IMR-90 (cell line): ENCODE data around the gene OPRM1. TPM values are rescaled to one million over a fixed set of nuclear protein-coding genes. Genes with fewer than 3 reads are reported as not detected.

Experiments used
- ATAC-seq: fragments of 200-7000 bp; cut with Tn5 transposase; 2 replicates; pipeline ENCODE4 v1.9.1; 2020; ENCODE audit warnings: low read depth, mild to moderate bottlenecking, moderate library complexity
- BruUV-seq: library from RNA; stranded (reverse); fragments of 400-500 nt; replicated peaks from 2 replicates; lab custom pipeline; 2021; lab: Mats Ljungman, UMichigan
- CTCF ChIA-PET: fragments of 300-600 bp; formaldehyde crosslinking; extraction: SDS; loops from one replicate; lab custom pipeline; 2021; ENCODE audit warnings: antibody characterized with exemption; lab: Yijun Ruan, JAX
- POLR2A ChIA-PET: fragments of 300-600 bp; sonication (Branson Sonifier 250); formaldehyde crosslinking; loops from one replicate; lab custom pipeline; 2022; ENCODE audit warnings: antibody characterized with exemption; ENCODE audit not compliant: unreplicated experiment; lab: Charles Lee
- DNase-seq: peaks from one replicate; pipeline ENCODE4 v3.0.0; 2013
- H2AFZ ChIP-seq: replicated peaks from 2 replicates; pipeline ENCODE3; 2013; ENCODE audit warnings: low read length, mild to moderate bottlenecking; ENCODE audit not compliant: poor library complexity
- H2AK5ac ChIP-seq: 2 replicates; pipeline ENCODE4 v1.6.1; 2013; ENCODE audit warnings: low read depth, low read length, inconsistent platforms
- H2AK9ac ChIP-seq: replicated peaks from 2 replicates; pipeline ENCODE3; 2013; ENCODE audit warnings: mild to moderate bottlenecking, low read depth, low read length, moderate library complexity; ENCODE audit not compliant: poor library complexity
- H2BK120ac ChIP-seq: 2 replicates; pipeline ENCODE4 v1.6.1; 2013; ENCODE audit warnings: low read depth, low read length, inconsistent platforms
- H2BK15ac ChIP-seq: 3 replicates; pipeline ENCODE4 v1.6.1; 2013; ENCODE audit warnings: low read depth, low read length, inconsistent platforms
- H2BK20ac ChIP-seq: 2 replicates; pipeline ENCODE4 v1.6.1; 2013; ENCODE audit warnings: low read depth, mild to moderate bottlenecking, inconsistent platforms, low read length, moderate library complexity
- H2BK5ac ChIP-seq: 2 replicates; pipeline ENCODE4 v1.6.1; 2013; ENCODE audit warnings: mild to moderate bottlenecking, low read depth, low read length, inconsistent platforms; ENCODE audit not compliant: poor library complexity, severe bottlenecking
- H3K14ac ChIP-seq: replicated peaks from 2 replicates; pipeline ENCODE4 v1.6.1; 2013; ENCODE audit warnings: low read depth, low read length, inconsistent platforms
- H3K18ac ChIP-seq: 2 replicates; pipeline ENCODE4 v1.6.1; 2013; ENCODE audit warnings: low read depth, low read length, control low read depth
- H3K23ac ChIP-seq: 2 replicates; pipeline ENCODE4 v1.6.1; 2013; ENCODE audit warnings: low read depth, low read length, inconsistent platforms
- H3K27ac ChIP-seq: 2 replicates; pipeline ENCODE4 v1.5.1; 2013; ENCODE audit warnings: mild to moderate bottlenecking, control low read depth, low read length; ENCODE audit not compliant: insufficient read depth
- H3K27me3 ChIP-seq: 2 replicates; pipeline ENCODE4 v1.6.1; 2013; ENCODE audit warnings: low read length; ENCODE audit not compliant: control insufficient read depth, insufficient read depth
- H3K36me3 ChIP-seq: 2 replicates; pipeline ENCODE4 v1.6.1; 2013; ENCODE audit warnings: low read length, mixed read lengths; ENCODE audit not compliant: control insufficient read depth, insufficient read depth
- H3K4ac ChIP-seq: 2 replicates; pipeline ENCODE4 v1.6.1; 2013; ENCODE audit warnings: low read depth, low read length, inconsistent platforms
- H3K4me1 ChIP-seq: 2 replicates; pipeline ENCODE4 v1.6.1; 2013; ENCODE audit warnings: low read length, mixed read lengths; ENCODE audit not compliant: control insufficient read depth, insufficient read depth
- H3K4me2 ChIP-seq: 2 replicates; pipeline ENCODE4 v1.6.1; 2013; ENCODE audit warnings: low read depth, mild to moderate bottlenecking, control low read depth, low read length, moderate library complexity
- H3K4me3 ChIP-seq: 2 replicates; pipeline ENCODE4 v1.5.1; 2013; ENCODE audit warnings: low read depth, mild to moderate bottlenecking, control low read depth, low read length, moderate library complexity; ENCODE audit not compliant: insufficient read depth
- H3K56ac ChIP-seq: 2 replicates; pipeline ENCODE4 v1.6.1; 2013; ENCODE audit warnings: low read length, inconsistent platforms; ENCODE audit not compliant: insufficient read depth; ENCODE audit errors: extremely low read depth
- H3K79me1 ChIP-seq, 2 experiments: 2 replicates each; pipeline ENCODE4 v1.6.1; 2013; ENCODE audit warnings: low read length in 2 of 2, inconsistent platforms in 1 of 2, low read depth in 1 of 2
- H3K9ac ChIP-seq: 2 replicates; pipeline ENCODE4 v1.6.1; 2013; ENCODE audit warnings: low read depth, low read length, control low read depth
- H3K9me1 ChIP-seq: 2 replicates; pipeline ENCODE4 v1.6.1; 2013; ENCODE audit warnings: low read length, inconsistent platforms; ENCODE audit not compliant: insufficient read depth
- H3K9me3 ChIP-seq: 2 replicates; pipeline ENCODE4 v1.6.1; 2013; ENCODE audit warnings: low read length; ENCODE audit not compliant: control insufficient read depth, insufficient read depth
- H4K20me1 ChIP-seq: 2 replicates; pipeline ENCODE4 v1.6.1; 2013; ENCODE audit warnings: low read length, inconsistent platforms; ENCODE audit not compliant: insufficient read depth
- H4K5ac ChIP-seq: 2 replicates; pipeline ENCODE4 v1.6.1; 2013; ENCODE audit warnings: mild to moderate bottlenecking, low read depth, low read length, control low read depth
- H4K8ac ChIP-seq, 2 experiments: 2 replicates each; pipeline ENCODE4 v1.6.1; 2013; ENCODE audit warnings: low read depth in 2 of 2, low read length in 2 of 2, control low read depth in 1 of 2, inconsistent platforms in 1 of 2
- H4K91ac ChIP-seq: 2 replicates; pipeline ENCODE4 v1.6.1; 2013; ENCODE audit warnings: low read depth, low read length, inconsistent platforms; ENCODE audit not compliant: insufficient read depth
- BHLHE40 ChIP-seq: fragments of 150-350 bp; IDR thresholded peaks from 2 replicates; pipeline ENCODE4 v1.6.1; 2016; ENCODE audit warnings: mild to moderate bottlenecking, low read depth, low read length
- CEBPB ChIP-seq: IDR thresholded peaks from 2 replicates; pipeline ENCODE4 v1.6.1; 2012; ENCODE audit warnings: low read depth, low read length, improper control_type of control experiment
- CHD1 ChIP-seq: IDR thresholded peaks from 2 replicates; pipeline ENCODE4 v1.6.1; 2012; ENCODE audit warnings: low read depth, low read length, improper control_type of control experiment
- FOS ChIP-seq: fragments of 150-350 bp; IDR thresholded peaks from 2 replicates; pipeline ENCODE4 v1.6.1; 2016; ENCODE audit warnings: low read depth, low read length
- MAFK ChIP-seq: IDR thresholded peaks from 2 replicates; pipeline ENCODE4 v1.6.1; 2012; ENCODE audit warnings: low read depth, low read length, improper control_type of control experiment
- MAZ ChIP-seq: IDR thresholded peaks from 2 replicates; pipeline ENCODE4 v1.6.1; 2012; ENCODE audit warnings: low read depth, mild to moderate bottlenecking, low read length, improper control_type of control experiment, moderate library complexity, borderline replicate concordance
- MXI1 ChIP-seq: IDR thresholded peaks from 2 replicates; pipeline ENCODE4 v1.6.1; 2012; ENCODE audit warnings: low read depth, mild to moderate bottlenecking, low read length, moderate library complexity, borderline replicate concordance
- NFE2L2 ChIP-seq: fragments of 150-350 bp; IDR thresholded peaks from 2 replicates; pipeline ENCODE4 v1.6.1; 2016; ENCODE audit warnings: low read depth, mild to moderate bottlenecking, low read length
- POLR2A ChIP-seq: IDR thresholded peaks from 2 replicates; pipeline ENCODE4 v1.6.1; 2012; ENCODE audit warnings: mild to moderate bottlenecking, low read depth, low read length
- RAD21 ChIP-seq: IDR thresholded peaks from 2 replicates; pipeline ENCODE4 v1.6.1; 2012; ENCODE audit warnings: low read length, improper control_type of control experiment
- RCOR1 ChIP-seq: IDR thresholded peaks from 2 replicates; pipeline ENCODE4 v1.6.1; 2012; ENCODE audit warnings: mild to moderate bottlenecking, low read length, improper control_type of control experiment; ENCODE audit not compliant: insufficient replicate concordance
- RFX5 ChIP-seq: IDR thresholded peaks from 2 replicates; pipeline ENCODE4 v1.8.0; 2012; ENCODE audit warnings: low read depth, mild to moderate bottlenecking, low read length, moderate library complexity
- SMC3 ChIP-seq: fragments of 150-350 bp; IDR thresholded peaks from 2 replicates; pipeline ENCODE4 v1.6.1; 2016; ENCODE audit warnings: low read depth, mild to moderate bottlenecking, antibody characterized with exemption, low read length, moderate library complexity
- dilution Hi-C: fragments of 300-500 bp; cut with HindIII; formaldehyde crosslinking; loops from one replicate; pipeline ENCODE4 v1.14.3; 2018; ENCODE audit warnings: low sequenced_read_pairs; ENCODE audit not compliant: unreplicated experiment
- in situ Hi-C: fragments of 300-500 bp; cut with MboI; formaldehyde crosslinking; loops from 3 replicates; pipeline ENCODE4 v1.14.3; 2019; ENCODE audit warnings: low sequenced_read_pairs, inconsistent platforms, mixed read lengths
- intact Hi-C: fragments of 100-400 bp; cut with micrococcal nuclease; formaldehyde crosslinking; loops from 2 replicates; pipeline ENCODE4 v1.10.0; 2022
- polyA plus RNA-seq, 3 experiments: library from polyadenylated mRNA; depleted of rRNA; stranded (reverse); fragments of >200 nt; gene quantifications; 2 replicates each; pipeline ENCODE4 v1.2.3, GENCODE V29; 2012; ENCODE audit warnings: low replicate concordance in 1 of 3
- total RNA-seq: library from RNA; depleted of rRNA; stranded (reverse); fragments of >200 nt; gene quantifications from 2 replicates; pipeline ENCODE4 v1.2.3, GENCODE V29; 2012
- TF ChIP-seq, protein P1 (sequence below): fragments of 150-350 bp; IDR thresholded peaks from 2 replicates; pipeline ENCODE4 v1.6.1; 2017; ENCODE audit warnings: mild to moderate bottlenecking, antibody characterized with exemption, low read length, low read depth
- TF ChIP-seq, protein P2 (sequence below): conservative IDR thresholded peaks from 2 replicates; pipeline ENCODE4 v1.5.1; 2012; ENCODE audit warnings: mild to moderate bottlenecking, low read depth, low read length, improper control_type of control experiment
- TF ChIP-seq, protein P3 (sequence below): fragments of 150-350 bp; IDR thresholded peaks from 2 replicates; pipeline ENCODE4 v1.6.1; 2016; ENCODE audit warnings: low read depth, mild to moderate bottlenecking, low read length, moderate library complexity, borderline replicate concordance

OPRM1 gene
- total and polyA plus RNA-seq, 2 of the 4 experiments (the other 2 are of a cell fraction), result not detected

DNA sequence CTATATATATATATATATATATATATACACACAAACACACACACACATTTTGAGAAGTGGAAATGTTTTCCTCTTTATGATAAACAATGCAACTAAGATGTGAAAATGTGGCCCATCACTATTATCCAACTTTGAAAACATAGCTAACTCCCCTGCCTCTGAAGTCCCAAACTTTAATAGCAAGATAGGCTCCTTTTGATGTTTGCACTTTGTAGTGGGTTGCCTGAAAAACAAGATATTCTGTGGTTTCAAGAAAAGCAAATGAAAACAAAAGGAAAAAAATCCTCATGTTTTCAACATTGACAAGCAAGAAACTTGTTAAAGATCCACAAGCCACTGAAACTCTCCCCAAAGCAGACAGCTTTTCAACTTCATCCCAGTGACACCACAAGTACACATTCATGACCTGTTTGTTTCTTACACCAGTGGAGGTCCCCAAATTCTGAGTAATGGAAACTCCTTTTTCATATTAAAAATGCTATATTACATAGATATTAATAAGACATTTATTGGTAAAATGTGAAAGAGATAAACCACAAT, 227.6 kb downstream of the OPRM1 start:
- no peak overlapping the region for H2BK20ac ChIP-seq
- no peak overlapping the region for H2AK9ac ChIP-seq
- H3K27me3 ChIP-seq, result no peaks in the 10 kb centered on the region
- H4K91ac ChIP-seq, result no peak overlapping the region
- H3K18ac ChIP-seq, result no peak overlapping the region
- dilution Hi-C loops (no loop called here), intact Hi-C loops (no loop called here), in situ Hi-C loops (no loop called here)
- no peaks in the 10 kb centered on the region for H3K79me1 ChIP-seq
- no peak overlapping the region for H3K4me3 ChIP-seq
- no peak overlapping the region for H2BK15ac ChIP-seq
- no peak overlapping the region for H2AFZ ChIP-seq
- TF ChIP-seq RFX5 (no peak), BHLHE40 (no peak), MXI1 (no peak), POLR2A (no peak), SMC3 (no peak), FOS (no peak), RAD21 (no peak), CEBPB (no peak), RCOR1 (no peak), CHD1 (no peak), MAZ (no peak), MAFK (no peak), NFE2L2 (no peak)
- TF ChIP-seq, protein P1, sequence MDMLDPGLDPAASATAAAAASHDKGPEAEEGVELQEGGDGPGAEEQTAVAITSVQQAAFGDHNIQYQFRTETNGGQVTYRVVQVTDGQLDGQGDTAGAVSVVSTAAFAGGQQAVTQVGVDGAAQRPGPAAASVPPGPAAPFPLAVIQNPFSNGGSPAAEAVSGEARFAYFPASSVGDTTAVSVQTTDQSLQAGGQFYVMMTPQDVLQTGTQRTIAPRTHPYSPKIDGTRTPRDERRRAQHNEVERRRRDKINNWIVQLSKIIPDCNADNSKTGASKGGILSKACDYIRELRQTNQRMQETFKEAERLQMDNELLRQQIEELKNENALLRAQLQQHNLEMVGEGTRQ, result no peak
- TF ChIP-seq, protein P2, sequence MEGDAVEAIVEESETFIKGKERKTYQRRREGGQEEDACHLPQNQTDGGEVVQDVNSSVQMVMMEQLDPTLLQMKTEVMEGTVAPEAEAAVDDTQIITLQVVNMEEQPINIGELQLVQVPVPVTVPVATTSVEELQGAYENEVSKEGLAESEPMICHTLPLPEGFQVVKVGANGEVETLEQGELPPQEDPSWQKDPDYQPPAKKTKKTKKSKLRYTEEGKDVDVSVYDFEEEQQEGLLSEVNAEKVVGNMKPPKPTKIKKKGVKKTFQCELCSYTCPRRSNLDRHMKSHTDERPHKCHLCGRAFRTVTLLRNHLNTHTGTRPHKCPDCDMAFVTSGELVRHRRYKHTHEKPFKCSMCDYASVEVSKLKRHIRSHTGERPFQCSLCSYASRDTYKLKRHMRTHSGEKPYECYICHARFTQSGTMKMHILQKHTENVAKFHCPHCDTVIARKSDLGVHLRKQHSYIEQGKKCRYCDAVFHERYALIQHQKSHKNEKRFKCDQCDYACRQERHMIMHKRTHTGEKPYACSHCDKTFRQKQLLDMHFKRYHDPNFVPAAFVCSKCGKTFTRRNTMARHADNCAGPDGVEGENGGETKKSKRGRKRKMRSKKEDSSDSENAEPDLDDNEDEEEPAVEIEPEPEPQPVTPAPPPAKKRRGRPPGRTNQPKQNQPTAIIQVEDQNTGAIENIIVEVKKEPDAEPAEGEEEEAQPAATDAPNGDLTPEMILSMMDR, result no peak
- TF ChIP-seq, protein P3, sequence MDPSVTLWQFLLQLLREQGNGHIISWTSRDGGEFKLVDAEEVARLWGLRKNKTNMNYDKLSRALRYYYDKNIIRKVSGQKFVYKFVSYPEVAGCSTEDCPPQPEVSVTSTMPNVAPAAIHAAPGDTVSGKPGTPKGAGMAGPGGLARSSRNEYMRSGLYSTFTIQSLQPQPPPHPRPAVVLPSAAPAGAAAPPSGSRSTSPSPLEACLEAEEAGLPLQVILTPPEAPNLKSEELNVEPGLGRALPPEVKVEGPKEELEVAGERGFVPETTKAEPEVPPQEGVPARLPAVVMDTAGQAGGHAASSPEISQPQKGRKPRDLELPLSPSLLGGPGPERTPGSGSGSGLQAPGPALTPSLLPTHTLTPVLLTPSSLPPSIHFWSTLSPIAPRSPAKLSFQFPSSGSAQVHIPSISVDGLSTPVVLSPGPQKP, result no peak
- H3K56ac ChIP-seq, result no peak overlapping the region
- no peak overlapping the region for H2BK120ac ChIP-seq
- CTCF ChIA-PET, result interaction anchor here (0.7 kb wide), 2 partner anchors 112 to 1752 kb away, joined by 3 to 5 read pairs; no protein-coding TSS in a partner anchor
- no peak overlapping the region for H2AK5ac ChIP-seq
- H3K23ac ChIP-seq, result no peak overlapping the region
- H3K4me2 ChIP-seq, result no peak overlapping the region
- no peak overlapping the region for H3K9ac ChIP-seq
- no peak overlapping the region for H3K4ac ChIP-seq
- no peak overlapping the region for H4K8ac ChIP-seq
- H3K14ac ChIP-seq, result no peak overlapping the region
- ATAC-seq (no peak), DNase-seq (no peak)
- no peak overlapping the region for H3K27ac ChIP-seq
- no peaks in the 10 kb centered on the region for H3K9me1 ChIP-seq
- H3K4me1 ChIP-seq, result no peaks in the 10 kb centered on the region
- H3K36me3 ChIP-seq, result no peaks in the 10 kb centered on the region
- H4K20me1 ChIP-seq, result no peaks in the 10 kb centered on the region
- H2BK5ac ChIP-seq, result no peak overlapping the region
- POLR2A ChIA-PET, result no interaction called here
- BruUV-seq, result no TSS peak
- no peaks in the 10 kb centered on the region for H3K9me3 ChIP-seq
- no peak overlapping the region for H4K5ac ChIP-seq
